H1 (cell line): ENCODE results near the gene GPC1.

ENCODE experiments used
- ASH2L ChIP-seq: fragments of 200-600, 300-600 bp; sonication (generic); IDR thresholded peaks from one replicate; pipeline ENCODE4 v1.7.1; 2017; ENCODE audit warnings: low read length
- EP300 ChIP-seq, 2 experiments: IDR thresholded peaks; 1 replicate in 1 of 2; 2 replicates in 1 of 2; pipeline ENCODE4 v1.6.1; 2011 to 2012; ENCODE audit warnings: low read depth in 2 of 2, low read length in 2 of 2, mild to moderate bottlenecking in 2 of 2, borderline replicate concordance in 1 of 2, inconsistent platforms in 1 of 2, moderate library complexity in 1 of 2
- JUND ChIP-seq: IDR thresholded peaks from 2 replicates; pipeline ENCODE4 v1.6.1; 2011; ENCODE audit warnings: mild to moderate bottlenecking, improper control_type of control experiment, low read length
- PHF8 ChIP-seq: fragments of 200-600 bp; sonication (generic); conservative IDR thresholded peaks from 2 replicates; pipeline ENCODE4 v1.7.1; 2012; ENCODE audit warnings: low read depth, mild to moderate bottlenecking, inconsistent platforms, low read length, moderate library complexity
- POLR2A ChIP-seq, 2 experiments: IDR thresholded peaks; 1 replicate in 1 of 2; 2 replicates in 1 of 2; pipeline ENCODE4 v1.6.1; 2011; ENCODE audit warnings: low read depth in 2 of 2, low read length in 2 of 2, mild to moderate bottlenecking in 2 of 2; ENCODE audit errors: control extremely low read depth in 1 of 2
- POLR2AphosphoS5 ChIP-seq: IDR thresholded peaks from 2 replicates; pipeline ENCODE4 v1.6.1; 2011; ENCODE audit warnings: low read depth, low read length
- SAP30 ChIP-seq: fragments of 300-600 bp; sonication (generic); IDR thresholded peaks from 2 replicates; pipeline ENCODE4 v1.7.1; 2012; ENCODE audit warnings: low read length, moderate library complexity, mild to moderate bottlenecking, inconsistent platforms; ENCODE audit not compliant: insufficient read depth, insufficient replicate concordance
- SP1 ChIP-seq: IDR thresholded peaks from 2 replicates; pipeline ENCODE4 v1.6.1; 2011; ENCODE audit warnings: low read depth, low read length
- TBP ChIP-seq: IDR thresholded peaks from 2 replicates; pipeline ENCODE4 v1.6.1; 2011; ENCODE audit warnings: low read depth, low read length, improper control_type of control experiment
- TF ChIP-seq, protein P1 (sequence below): IDR thresholded peaks from 2 replicates; pipeline ENCODE4 v1.6.1; 2011; ENCODE audit warnings: low read length, improper control_type of control experiment
- TF ChIP-seq, protein P2 (sequence below), 3 experiments: IDR thresholded peaks; 1 replicate in 2 of 3; 2 replicates in 1 of 3; pipeline versions ENCODE4 v1.5.1 to v1.6.1; 2011; ENCODE audit warnings: low read length in 3 of 3, mild to moderate bottlenecking in 3 of 3, inconsistent platforms in 2 of 3, low read depth in 1 of 3, moderate library complexity in 1 of 3; ENCODE audit not compliant: insufficient read depth in 1 of 3; ENCODE audit errors: control extremely low read depth in 1 of 3

DNA sequence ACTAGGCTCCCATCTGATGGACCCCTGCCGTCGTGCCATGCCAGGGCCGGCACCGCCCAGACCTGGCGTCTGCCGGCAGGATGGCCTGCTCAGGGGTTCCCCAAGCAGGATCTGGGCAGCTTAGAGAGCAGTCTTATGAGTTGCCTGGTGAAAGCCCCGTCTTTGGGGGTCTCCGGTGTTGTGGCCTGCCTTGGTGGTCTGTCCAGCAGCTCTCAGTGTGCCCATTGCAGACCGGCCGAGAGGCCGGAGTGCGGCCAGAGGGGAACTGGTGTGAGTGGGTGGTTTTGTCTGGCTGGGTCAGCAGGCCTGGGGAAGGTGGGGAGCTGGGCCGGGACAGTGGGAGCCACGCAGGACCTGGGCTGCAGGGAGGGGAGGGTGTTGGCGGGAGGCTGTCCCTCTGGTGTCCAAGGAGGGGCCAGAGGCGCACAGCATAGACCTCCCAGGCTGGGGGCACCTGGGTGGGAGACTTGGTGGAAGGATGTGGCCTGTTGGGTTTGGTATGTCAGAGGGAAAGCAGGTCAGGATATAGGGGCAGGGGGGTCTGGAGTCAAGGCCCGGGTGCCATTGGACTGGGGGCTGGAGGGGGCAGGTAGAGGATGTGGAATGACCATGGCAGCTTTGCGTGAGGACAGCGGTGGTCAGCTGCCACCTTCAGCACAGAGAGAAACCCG is 16.5 kb downstream of the GPC1 start:
- TF ChIP-seq, protein P1, sequence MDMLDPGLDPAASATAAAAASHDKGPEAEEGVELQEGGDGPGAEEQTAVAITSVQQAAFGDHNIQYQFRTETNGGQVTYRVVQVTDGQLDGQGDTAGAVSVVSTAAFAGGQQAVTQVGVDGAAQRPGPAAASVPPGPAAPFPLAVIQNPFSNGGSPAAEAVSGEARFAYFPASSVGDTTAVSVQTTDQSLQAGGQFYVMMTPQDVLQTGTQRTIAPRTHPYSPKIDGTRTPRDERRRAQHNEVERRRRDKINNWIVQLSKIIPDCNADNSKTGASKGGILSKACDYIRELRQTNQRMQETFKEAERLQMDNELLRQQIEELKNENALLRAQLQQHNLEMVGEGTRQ: no peak
- TF ChIP-seq SP1 (no peak), PHF8 (no peak), POLR2A (IDR thresholded peaks at IDR 0.05; ENCODE audit: control extremely low read depth in 1 of 2, low read depth in 2 of 2, low read length in 2 of 2) (no peak), SAP30 (no peak), ASH2L (no peak), EP300 (IDR thresholded peaks at IDR 0.05; ENCODE audit: borderline replicate concordance in 1 of 2, low read depth in 2 of 2, low read length in 2 of 2) (no peak), POLR2AphosphoS5 (no peak), TBP (no peak), JUND (no peak)
- TF ChIP-seq, protein P2, sequence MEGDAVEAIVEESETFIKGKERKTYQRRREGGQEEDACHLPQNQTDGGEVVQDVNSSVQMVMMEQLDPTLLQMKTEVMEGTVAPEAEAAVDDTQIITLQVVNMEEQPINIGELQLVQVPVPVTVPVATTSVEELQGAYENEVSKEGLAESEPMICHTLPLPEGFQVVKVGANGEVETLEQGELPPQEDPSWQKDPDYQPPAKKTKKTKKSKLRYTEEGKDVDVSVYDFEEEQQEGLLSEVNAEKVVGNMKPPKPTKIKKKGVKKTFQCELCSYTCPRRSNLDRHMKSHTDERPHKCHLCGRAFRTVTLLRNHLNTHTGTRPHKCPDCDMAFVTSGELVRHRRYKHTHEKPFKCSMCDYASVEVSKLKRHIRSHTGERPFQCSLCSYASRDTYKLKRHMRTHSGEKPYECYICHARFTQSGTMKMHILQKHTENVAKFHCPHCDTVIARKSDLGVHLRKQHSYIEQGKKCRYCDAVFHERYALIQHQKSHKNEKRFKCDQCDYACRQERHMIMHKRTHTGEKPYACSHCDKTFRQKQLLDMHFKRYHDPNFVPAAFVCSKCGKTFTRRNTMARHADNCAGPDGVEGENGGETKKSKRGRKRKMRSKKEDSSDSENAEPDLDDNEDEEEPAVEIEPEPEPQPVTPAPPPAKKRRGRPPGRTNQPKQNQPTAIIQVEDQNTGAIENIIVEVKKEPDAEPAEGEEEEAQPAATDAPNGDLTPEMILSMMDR (IDR thresholded peaks at IDR 0.05; ENCODE audit: control extremely low read depth in 1 of 3, insufficient read depth in 1 of 3, low read depth in 1 of 3, low read length in 3 of 3): no peak
